Natural killer cell (primary cell): ENCODE data around the gene RAPGEF2. TPM values are rescaled to one million over a fixed set of nuclear protein-coding genes. Genes with fewer than 3 reads are reported as not detected.

ENCODE experiments used
- ATAC-seq, 3 donors: fragments of 150-1000 bp in 2 of 3; fragments of 200-7000 bp in 1 of 3; cut with Tn5 transposase; 1 replicate in 1 of 3; 2 replicates in 2 of 3; pipeline ENCODE4 v1.10.0; 2021; ENCODE audit warnings: mild to moderate bottlenecking in 2 of 3, moderate library complexity in 2 of 3
- DNase-seq, 2 donors: peaks; one replicate each; pipeline versions ENCODE4 v3.0.0 to v3.0.0-alpha.2; 2013 to 2021; ENCODE audit warnings: mixed read lengths in 1 of 2
- H3K27ac ChIP-seq: one replicate; pipeline ENCODE4 v1.5.1; 2013; ENCODE audit warnings: mild to moderate bottlenecking, low read length
- H3K27me3 ChIP-seq: one replicate; pipeline ENCODE4 v1.6.1; 2013; ENCODE audit warnings: low read length; ENCODE audit not compliant: control insufficient read depth, insufficient read depth
- H3K36me3 ChIP-seq: one replicate; pipeline ENCODE4 v1.6.1; 2013; ENCODE audit warnings: low read length; ENCODE audit not compliant: control insufficient read depth, insufficient read depth
- H3K4me1 ChIP-seq: one replicate; pipeline ENCODE4 v1.6.1; 2013; ENCODE audit warnings: low read length; ENCODE audit not compliant: control insufficient read depth, insufficient read depth
- H3K4me3 ChIP-seq: one replicate; pipeline ENCODE4 v1.5.1; 2013; ENCODE audit warnings: low read length
- H3K9me3 ChIP-seq: one replicate; pipeline ENCODE4 v1.6.1; 2013; ENCODE audit warnings: low read length; ENCODE audit not compliant: control insufficient read depth, insufficient read depth
- H3K27ac Mint-ChIP-seq, 2 donors: one replicate each; pipeline ENCODE4 v1.8.0; 2022; ENCODE audit warnings: mild to moderate bottlenecking in 2 of 2, mixed read lengths in 2 of 2, moderate library complexity in 1 of 2
- H3K27me3 Mint-ChIP-seq, 2 donors: one replicate each; pipeline ENCODE4 v1.8.0; 2022; ENCODE audit warnings: low read depth in 2 of 2, mixed read lengths in 2 of 2
- H3K36me3 Mint-ChIP-seq: one replicate; pipeline ENCODE4 v1.8.0; 2022; ENCODE audit warnings: mixed read lengths
- H3K4me1 Mint-ChIP-seq, 2 donors: one replicate each; pipeline ENCODE4 v1.8.0; 2022; ENCODE audit warnings: mixed read lengths in 2 of 2
- H3K4me3 Mint-ChIP-seq: one replicate; pipeline ENCODE4 v1.8.0; 2022; ENCODE audit warnings: mild to moderate bottlenecking, moderate library complexity, mixed read lengths
- H3K9me3 Mint-ChIP-seq, 2 donors: one replicate each; pipeline ENCODE4 v1.8.0; 2022; ENCODE audit warnings: mixed read lengths in 2 of 2
- WGBS: methylation state at CpG from one replicate; pipeline ENCODE4 v1.1.7; 2013; ENCODE audit warnings: missing lambda C conversion rate; ENCODE audit not compliant: insufficient coverage; 5-methylcytosine and 5-hydroxymethylcytosine counted together
- intact Hi-C: fragments of 100-400 bp; cut with micrococcal nuclease; formaldehyde crosslinking; loops from one replicate; pipeline ENCODE4 v1.14.2; 2022
- total RNA-seq, 4 donors: library from RNA; stranded (reverse); fragments of 120-200 nt in 1 of 4; gene quantifications; one replicate each; pipeline versions ENCODE4 v1.2.3 to v1.2.4, GENCODE V29; 2013 to 2022
- TF ChIP-seq, protein P1 (sequence below): fragments of 200-600 bp; IDR thresholded peaks from one replicate; pipeline ENCODE4 v1.8.0; 2022; ENCODE audit warnings: antibody characterized with exemption

RAPGEF2 gene, protein sequence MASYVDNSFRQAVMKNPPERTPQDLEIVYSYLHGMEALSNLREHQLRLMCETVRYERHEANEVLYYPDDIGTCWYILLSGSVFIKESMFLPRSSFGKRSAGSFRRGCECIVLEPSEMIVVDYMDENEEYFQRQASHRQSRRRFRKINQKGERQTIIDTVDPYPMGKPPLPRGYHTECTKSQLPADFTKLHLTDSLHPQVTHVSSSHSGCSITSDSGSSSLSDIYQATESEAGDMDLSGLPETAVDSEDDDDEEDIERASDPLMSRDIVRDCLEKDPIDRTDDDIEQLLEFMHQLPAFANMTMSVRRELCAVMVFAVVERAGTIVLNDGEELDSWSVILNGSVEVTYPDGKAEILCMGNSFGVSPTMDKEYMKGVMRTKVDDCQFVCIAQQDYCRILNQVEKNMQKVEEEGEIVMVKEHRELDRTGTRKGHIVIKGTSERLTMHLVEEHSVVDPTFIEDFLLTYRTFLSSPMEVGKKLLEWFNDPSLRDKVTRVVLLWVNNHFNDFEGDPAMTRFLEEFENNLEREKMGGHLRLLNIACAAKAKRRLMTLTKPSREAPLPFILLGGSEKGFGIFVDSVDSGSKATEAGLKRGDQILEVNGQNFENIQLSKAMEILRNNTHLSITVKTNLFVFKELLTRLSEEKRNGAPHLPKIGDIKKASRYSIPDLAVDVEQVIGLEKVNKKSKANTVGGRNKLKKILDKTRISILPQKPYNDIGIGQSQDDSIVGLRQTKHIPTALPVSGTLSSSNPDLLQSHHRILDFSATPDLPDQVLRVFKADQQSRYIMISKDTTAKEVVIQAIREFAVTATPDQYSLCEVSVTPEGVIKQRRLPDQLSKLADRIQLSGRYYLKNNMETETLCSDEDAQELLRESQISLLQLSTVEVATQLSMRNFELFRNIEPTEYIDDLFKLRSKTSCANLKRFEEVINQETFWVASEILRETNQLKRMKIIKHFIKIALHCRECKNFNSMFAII (N-terminal part only)
- 10 to 100 TPM; 21.9 to 55.6 (median 27.6) TPM for total RNA-seq
- 38.2 TPM for total RNA-seq (2013)

DNA sequence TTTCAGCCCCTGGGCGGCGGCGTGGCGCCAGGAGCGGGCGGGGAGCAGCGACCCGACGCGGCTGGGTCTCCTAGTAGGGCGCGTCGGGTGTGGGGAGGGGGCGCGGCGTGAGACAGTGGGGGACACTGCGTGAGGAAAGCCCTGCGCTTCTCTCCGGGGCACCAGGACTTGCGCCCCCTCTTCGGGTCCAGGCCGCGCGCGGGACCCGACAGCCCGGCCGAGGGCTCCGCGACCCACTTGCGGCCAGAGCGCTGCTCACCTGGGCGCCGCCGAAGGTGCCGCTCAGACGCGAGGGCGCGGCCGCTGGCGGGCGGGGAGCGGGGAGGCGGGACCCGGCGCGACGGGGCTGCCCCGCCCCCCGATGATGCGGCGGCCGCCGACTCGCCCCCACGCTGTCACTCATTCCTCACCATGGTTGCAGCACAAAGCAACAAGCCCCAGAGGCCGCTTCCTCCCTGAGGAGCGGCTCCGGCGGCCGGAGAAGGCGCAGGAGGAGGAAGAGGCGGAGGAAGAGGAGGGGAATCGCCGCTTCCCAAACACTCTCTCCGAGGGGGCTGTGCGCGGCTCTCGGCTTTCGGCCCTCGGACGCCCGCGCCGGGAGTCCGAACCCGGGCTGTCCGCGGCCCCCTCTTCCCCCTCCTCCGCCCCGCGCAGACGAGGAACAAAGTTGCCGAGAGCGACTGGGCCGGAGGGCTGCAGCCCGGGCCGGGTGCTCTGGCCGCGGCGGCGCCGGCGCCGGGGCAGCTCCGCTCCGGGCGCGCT lies at the start of gene RAPGEF2:
Gene RAPGEF2 (plus strand): TSS at position 458 of the 762 bp plus-strand sequence. CDS start 1,084 bp downstream, outside the sequence.
- TF ChIP-seq, protein P1, sequence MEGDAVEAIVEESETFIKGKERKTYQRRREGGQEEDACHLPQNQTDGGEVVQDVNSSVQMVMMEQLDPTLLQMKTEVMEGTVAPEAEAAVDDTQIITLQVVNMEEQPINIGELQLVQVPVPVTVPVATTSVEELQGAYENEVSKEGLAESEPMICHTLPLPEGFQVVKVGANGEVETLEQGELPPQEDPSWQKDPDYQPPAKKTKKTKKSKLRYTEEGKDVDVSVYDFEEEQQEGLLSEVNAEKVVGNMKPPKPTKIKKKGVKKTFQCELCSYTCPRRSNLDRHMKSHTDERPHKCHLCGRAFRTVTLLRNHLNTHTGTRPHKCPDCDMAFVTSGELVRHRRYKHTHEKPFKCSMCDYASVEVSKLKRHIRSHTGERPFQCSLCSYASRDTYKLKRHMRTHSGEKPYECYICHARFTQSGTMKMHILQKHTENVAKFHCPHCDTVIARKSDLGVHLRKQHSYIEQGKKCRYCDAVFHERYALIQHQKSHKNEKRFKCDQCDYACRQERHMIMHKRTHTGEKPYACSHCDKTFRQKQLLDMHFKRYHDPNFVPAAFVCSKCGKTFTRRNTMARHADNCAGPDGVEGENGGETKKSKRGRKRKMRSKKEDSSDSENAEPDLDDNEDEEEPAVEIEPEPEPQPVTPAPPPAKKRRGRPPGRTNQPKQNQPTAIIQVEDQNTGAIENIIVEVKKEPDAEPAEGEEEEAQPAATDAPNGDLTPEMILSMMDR = no peak
- intact Hi-C loops = loop anchor here (5.0 kb wide), 2 partner anchors 206 to 381 kb away; partner anchors contain the start of gene PPID
- H3K27me3 ChIP-seq = no peaks in the 10 kb centered on the region
- Mint-ChIP-seq H3K4me3 (peak within 1 kb of the TSS; percentile 92), H3K9me3 (no peaks in the 10 kb centered on the region), H3K36me3 (no peaks in the 10 kb centered on the region), H3K27me3 (peaks cover 0 to 11% of the 10 kb centered on the region in 2 donors), H3K4me1 (peaks cover 30 to 38% of the 10 kb centered on the region in 2 donors), H3K27ac (peak within 1 kb of the TSS; percentile 79 to 96)
- peak within 1 kb of the TSS; percentile 97 for H3K4me3 ChIP-seq
- ATAC-seq = peak; percentile 86 to 95 (median 90)
- H3K36me3 ChIP-seq = no peaks in the 10 kb centered on the region
- peaks cover 19% of the 10 kb centered on the region for H3K4me1 ChIP-seq
- WGBS = under 1% methylated on average over 99 of the region's 100 CpGs
- peak; percentile 79 to 94 for DNase-seq
- no peaks in the 10 kb centered on the region for H3K9me3 ChIP-seq
- H3K27ac ChIP-seq = peak within 1 kb of the TSS; percentile 91

DNA sequence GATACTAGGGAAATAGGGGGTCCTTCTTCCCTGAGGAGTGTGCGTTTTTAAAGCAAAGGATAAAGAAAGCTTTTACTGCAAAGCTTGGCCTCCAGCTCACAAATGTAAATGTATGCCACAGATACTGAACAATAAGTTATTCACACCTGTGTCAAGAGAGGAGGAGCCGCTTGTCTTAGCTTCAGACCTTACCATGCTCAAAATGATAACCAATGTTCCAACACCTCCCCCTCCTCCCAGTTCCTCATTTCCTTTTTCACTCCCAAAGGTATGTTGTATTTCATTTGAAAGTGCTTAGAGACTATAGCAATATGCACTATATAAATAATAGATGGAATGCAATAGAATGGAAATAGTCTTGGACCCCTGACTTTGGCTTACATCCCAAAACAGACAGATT lies 47.0 kb upstream of the RAPGEF2 start:
- no peak overlapping the region for H3K27ac Mint-ChIP-seq
- Histone ChIP-seq H3K9me3 (no peaks in the 10 kb centered on the region), H3K4me3 (no peak overlapping the region), H3K27ac (no peak overlapping the region), H3K4me1 (no peaks in the 10 kb centered on the region), H3K27me3 (no peaks in the 10 kb centered on the region), H3K36me3 (no peaks in the 10 kb centered on the region)
- TF ChIP-seq, protein P1 = no peak
- no peaks in the 10 kb centered on the region for H3K9me3 Mint-ChIP-seq
- H3K36me3 Mint-ChIP-seq = no peaks in the 10 kb centered on the region
- H3K4me1 Mint-ChIP-seq = peaks cover 0 to 9% of the 10 kb centered on the region in 2 donors
- intact Hi-C loops = no loop called here
- no peak overlapping the region for H3K4me3 Mint-ChIP-seq
- ATAC-seq (no peak), DNase-seq (no peak)
- peaks cover 0 to 8% of the 10 kb centered on the region in 2 donors for H3K27me3 Mint-ChIP-seq
- WGBS = no CpG with 5 or more reads among the region's 2 CpGs

DNA sequence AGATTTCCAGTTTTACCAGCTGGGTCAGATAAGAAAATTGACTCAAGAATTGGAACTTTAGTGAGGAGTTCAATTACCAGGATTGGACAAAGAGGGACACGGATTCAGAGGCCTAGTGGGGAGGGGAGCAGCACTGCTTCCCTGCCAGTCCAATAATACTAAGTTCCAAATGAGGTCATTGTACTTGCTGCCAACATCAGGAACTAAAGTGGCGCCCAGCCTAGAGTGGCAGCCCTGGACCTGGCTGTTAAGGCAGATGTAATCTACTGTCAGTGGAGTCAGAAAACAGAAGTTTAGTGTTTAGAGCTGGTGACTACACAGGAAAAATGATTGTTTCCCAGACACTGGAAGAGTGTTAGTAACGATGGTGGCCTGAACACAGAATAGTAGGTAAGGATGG lies 42.7 kb upstream of the RAPGEF2 start:
- Histone ChIP-seq H3K27me3 (no peaks in the 10 kb centered on the region), H3K4me3 (no peak overlapping the region), H3K36me3 (no peaks in the 10 kb centered on the region), H3K27ac (no peak overlapping the region), H3K4me1 (no peaks in the 10 kb centered on the region), H3K9me3 (no peaks in the 10 kb centered on the region)
- DNase-seq (no peak), ATAC-seq (no peak)
- Mint-ChIP-seq H3K4me3 (no peak overlapping the region), H3K9me3 (no peaks in the 10 kb centered on the region), H3K36me3 (no peaks in the 10 kb centered on the region), H3K27ac (no peak overlapping the region), H3K27me3 (peaks cover 0 to 2% of the 10 kb centered on the region in 2 donors), H3K4me1 (no peaks in the 10 kb centered on the region)
- 87% methylated on average over 3 of the region's 3 CpGs for WGBS
- intact Hi-C loops = no loop called here
- TF ChIP-seq, protein P1 = no peak
